ENCODE measurements around the gene SENP7.
"Not testable (repeated sequence)": the region's sequence is repeated elsewhere in the genome, so short reads cannot be mapped to it uniquely, and the experiment has no call there.

SENP7 gene

DNA sequence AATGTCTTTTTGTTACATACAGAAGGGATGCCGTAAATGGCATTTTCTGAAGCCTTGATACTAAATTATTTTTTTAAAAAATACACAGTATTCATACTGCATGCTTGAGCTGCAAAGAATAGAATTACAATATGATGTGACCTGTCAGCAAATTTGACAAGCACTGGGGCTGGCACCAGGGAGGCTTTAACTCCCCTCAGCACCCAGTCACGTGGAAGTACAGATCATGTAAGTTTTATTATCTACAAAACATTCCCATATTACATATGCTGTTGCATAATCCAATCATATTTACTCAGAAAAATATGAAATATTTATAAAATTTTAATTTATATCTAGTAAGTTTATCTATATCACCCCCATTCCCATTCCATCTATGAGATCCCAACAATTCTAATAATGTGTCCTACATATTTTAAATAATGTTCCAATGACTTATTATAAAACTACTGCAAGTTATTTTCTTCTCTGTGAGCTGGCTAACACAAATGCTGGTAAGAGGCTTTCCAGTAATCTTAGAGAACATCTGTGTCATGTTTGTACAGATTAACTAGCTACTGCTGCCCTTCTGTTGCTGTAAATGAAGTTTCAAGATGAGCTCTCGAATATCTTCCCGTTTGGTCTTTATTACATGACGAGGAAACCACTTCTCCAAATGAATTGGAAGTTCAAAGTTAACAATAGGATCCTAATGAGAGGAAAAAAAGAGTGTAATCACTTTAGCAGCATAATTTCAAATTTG lies 187.4 kb downstream of the SENP7 start:
- no peak for FAIRE-seq

DNA sequence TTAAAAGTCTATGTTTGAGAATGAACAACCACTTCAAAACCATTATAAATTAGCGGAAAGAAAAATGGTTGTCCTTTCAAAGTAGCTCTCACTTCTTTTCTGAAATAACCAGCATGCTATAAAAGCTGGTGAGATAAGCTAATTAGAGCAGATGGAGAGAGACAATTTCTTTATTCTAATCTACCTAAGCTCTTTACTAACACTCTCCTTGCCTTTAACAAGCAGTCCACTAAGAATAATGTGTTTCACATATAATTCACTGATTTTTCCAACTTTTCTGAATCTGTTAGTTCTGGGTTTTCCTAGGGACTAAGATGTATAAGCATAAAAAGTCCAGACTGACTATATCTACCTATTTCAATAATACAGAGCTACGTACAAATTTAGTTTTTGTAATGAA lies 192.5 kb downstream of the SENP7 start, which contains the start of gene IMPG2:
Gene IMPG2, minus strand, starts transcription at position 101 of the 400 bp plus-strand sequence. CDS start 203 bp downstream, outside the sequence.
- no peak for FAIRE-seq

DNA sequence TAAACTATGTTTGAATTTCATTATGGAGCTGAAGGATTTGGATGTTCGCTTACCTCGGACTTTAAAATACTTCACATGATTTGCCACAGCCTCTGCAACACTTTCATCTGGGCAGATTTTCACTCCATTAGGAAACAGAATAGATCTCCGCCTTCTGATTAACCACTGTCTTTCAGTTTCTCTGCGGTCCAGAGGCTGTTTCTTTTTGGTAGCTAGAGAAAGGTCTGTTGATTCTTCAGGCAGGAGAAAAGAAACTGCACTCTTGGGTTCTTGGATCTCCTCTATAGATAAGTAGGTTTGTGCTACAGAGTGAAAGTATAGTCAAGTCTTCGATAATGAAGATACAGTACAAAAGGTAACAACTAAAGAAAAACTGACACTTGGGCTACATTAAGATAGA lies 193.5 kb downstream of the SENP7 start:
- FAIRE-seq: no peak

GRCh38 chr3:101312545-101312944 lies 200.5 kb downstream of the SENP7 start:
- FAIRE-seq: no peak

DNA sequence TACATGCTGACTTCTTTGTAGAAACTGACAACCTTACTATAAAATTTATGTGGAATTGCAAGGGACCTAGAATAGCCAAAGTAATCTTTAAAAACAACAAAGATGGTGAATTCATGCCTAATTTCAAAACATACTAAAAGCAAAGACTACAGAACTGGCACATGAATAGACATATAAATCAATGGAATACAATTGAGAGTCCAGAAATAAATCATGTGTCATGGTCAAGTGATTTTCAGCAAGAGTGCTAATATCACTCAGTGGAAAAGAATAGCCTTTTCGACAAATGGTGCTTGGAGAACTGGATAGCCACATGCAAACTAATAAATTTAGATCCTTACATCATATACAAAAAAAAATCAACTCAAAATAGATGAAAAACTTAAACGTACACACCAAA lies 201.3 kb downstream of the SENP7 start:
- FAIRE-seq: no peak

GRCh38 chr3:101310978-101311375 lies 202.0 kb downstream of the SENP7 start:
- no peak for FAIRE-seq

- not testable (repeated sequence) for FAIRE-seq
Measured at GRCh38 chr3:101308147-101308772, 204.8 kb downstream of the SENP7 start.

- no peak for FAIRE-seq
Measured at GRCh38 chr3:101303836-101304235, 209.2 kb downstream of the SENP7 start.

GRCh38 chr3:101303089-101303731 lies 209.8 kb downstream of the SENP7 start:
- no peak for FAIRE-seq

- FAIRE-seq: no peak
Measured at GRCh38 chr3:101300073-101300472, 212.9 kb downstream of the SENP7 start.

DNA sequence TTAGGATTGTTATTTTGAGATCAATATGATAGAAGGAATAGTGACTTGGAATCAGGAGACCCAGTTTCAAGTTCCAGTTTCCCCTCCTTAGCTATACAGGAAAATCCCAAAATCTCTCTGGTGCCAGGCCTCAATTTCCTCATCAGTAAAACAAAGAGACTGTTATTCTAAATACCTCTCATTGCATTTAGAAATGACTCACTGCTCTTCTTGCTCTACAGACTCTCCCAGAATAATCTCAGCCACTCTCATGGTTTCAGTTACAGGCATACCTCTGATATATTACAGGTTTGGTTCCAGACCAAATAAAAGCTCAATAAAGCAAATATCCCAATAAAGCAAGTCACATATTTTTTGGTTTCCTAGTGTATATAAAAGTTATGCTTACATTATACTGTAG lies 221.0 kb downstream of the SENP7 start:
- no peak for FAIRE-seq

DNA sequence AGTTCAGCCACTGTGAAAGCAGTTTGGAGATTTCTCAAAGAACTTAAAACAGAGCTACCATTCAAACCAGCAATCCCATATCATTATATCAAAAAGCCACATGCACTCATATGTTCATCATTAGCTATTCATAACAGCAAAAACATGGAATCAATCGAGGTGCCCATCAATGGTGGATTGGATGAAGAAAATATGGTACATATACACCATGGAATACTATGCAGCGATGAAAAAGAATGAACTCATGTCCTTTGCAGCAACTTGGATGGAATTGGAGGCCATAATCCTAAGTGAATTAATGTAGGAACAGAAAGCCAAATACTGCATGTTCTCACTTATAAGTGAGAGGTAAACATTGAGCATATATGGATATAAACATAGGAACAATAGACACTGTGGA lies 224.7 kb downstream of the SENP7 start:
- FAIRE-seq: no peak

DNA sequence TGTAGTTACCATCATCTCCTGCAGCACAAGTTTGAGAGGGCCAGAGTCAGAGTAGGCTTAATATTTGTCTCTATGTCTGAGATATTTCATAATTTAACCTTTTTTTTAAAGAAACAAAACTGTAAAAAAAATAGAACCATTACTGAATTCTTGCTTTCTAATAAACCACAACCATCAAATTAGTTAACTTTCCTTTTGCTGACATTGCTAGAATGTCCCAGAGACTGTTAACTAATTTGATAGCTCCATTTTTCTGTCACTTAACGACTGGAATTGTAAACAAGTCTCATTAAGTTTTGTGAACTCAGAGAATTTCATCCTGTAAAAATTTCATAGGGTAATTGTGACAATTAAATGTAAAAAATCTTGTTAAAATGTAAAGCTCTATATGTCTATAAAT lies 228.3 kb downstream of the SENP7 start:
- FAIRE-seq: no peak

- no peak for FAIRE-seq
Measured at GRCh38 chr3:101281521-101282030, 231.4 kb downstream of the SENP7 start.

- FAIRE-seq: no peak
Measured at GRCh38 chr3:101279765-101280385, 233.1 kb downstream of the SENP7 start.

- no peak for FAIRE-seq
Measured at GRCh38 chr3:101279162-101279561, 233.8 kb downstream of the SENP7 start.

DNA sequence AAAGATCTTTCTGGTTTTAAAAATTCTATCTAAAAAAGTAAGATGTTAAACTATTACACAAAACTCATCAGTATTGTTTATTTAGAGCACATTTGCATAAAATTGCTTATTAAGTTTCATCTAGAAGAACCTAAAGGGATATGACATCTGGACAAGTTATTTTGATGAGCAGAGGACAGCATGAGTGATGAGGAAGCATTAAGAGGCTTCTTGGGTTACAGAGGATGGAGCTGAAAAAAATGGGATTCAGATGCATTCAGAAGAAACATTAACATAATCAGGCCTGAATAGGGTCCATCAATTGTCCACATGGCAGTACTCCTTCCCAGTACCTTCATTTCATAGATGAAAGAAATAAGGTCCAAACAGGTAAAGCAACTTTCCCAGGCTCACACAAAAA lies 234.3 kb downstream of the SENP7 start:
- no peak for FAIRE-seq
